ENCODE results near the gene NRIP1. TPM values are rescaled to one million over a fixed set of nuclear protein-coding genes. Genes with fewer than 3 reads are reported as not detected.

Gene NRIP1
- total and polyA plus RNA-seq, 2 donors (not counting 3 experiments of a cell fraction or from before 2014, with no cell fraction given): 2.8 to 24.0 TPM

DNA sequence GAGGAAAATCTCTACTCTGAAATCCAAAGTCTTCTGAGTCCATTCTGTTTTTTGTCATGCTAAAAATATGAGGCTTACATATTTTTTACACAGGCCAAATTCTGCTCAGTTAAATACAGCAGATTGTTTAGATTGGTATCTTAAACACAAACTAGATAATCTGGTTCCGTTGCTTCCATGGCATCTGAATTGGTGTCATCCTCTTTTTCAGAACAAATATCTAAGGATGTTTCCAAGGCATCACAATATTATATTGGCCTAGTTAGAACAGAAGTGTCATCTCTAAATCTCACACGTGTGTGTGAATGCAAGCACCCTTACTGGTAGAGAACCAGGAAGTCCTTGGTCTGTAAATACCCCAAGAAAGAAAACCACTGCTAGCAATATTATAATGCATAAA, 151.2 kb downstream of the NRIP1 start:
- dilution Hi-C loops (cut with MboI; ENCODE audit: extremely low pct_ligation_motif_present, low sequenced_read_pairs) (no loop called here), intact Hi-C loops (cut with micrococcal nuclease) (no loop called here)
- H3K36me3 ChIP-seq (ENCODE audit: control insufficient read depth in 2 of 2, extremely low read depth in 1 of 2, insufficient read depth in 2 of 2, low read length in 2 of 2): no peaks in the 10 kb centered on the region
- H3K9ac ChIP-seq (replicated peaks; ENCODE audit: extremely low read depth, insufficient read depth, low read length): no peak overlapping the region
- FAIRE-seq: no peak
- H3K9me1 ChIP-seq (replicated peaks; ENCODE audit: control insufficient read depth, extremely low read depth, insufficient read depth, low read length): no peaks in the 10 kb centered on the region
- no peaks in the 10 kb centered on the region for H4K20me1 ChIP-seq (replicated peaks; ENCODE audit: control insufficient read depth, extremely low read depth, insufficient read depth, low read length)
- TF ChIP-seq, protein P1, sequence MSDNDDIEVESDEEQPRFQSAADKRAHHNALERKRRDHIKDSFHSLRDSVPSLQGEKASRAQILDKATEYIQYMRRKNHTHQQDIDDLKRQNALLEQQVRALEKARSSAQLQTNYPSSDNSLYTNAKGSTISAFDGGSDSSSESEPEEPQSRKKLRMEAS (IDR thresholded peaks at IDR 0.05; ENCODE audit: insufficient read depth, insufficient read length): no peak
- ChIA-PET CTCF (no interaction called here), POLR2A (no interaction called here)
- H3K79me2 ChIP-seq (ENCODE audit: control insufficient read depth, insufficient read depth, low read length): no peaks in the 10 kb centered on the region
- no peaks in the 10 kb centered on the region for H3K4me1 ChIP-seq (ENCODE audit: control insufficient read depth, extremely low read depth, insufficient read depth, low read length)
- H3K27ac ChIP-seq (ENCODE audit: insufficient read depth, low read depth, low read length): no peak overlapping the region
- no peaks in the 10 kb centered on the region for H3K27me3 ChIP-seq (ENCODE audit: control insufficient read depth in 2 of 2, insufficient read depth in 2 of 2, low read length in 2 of 2)
- no TSS peak for BruUV-seq (replicated peaks)
- no peak for DNase-seq (ENCODE audit: low read depth, low spot score)
- no peak overlapping the region for H3K4me3 ChIP-seq (replicated peaks in 1 of 3; ENCODE audit: insufficient read depth in 1 of 3, low read depth in 1 of 3, low read length in 3 of 3)
- no peak overlapping the region for H3K4me2 ChIP-seq (ENCODE audit: insufficient read depth, low read length)
- H2AFZ ChIP-seq (ENCODE audit: low read depth, low read length): no peak overlapping the region
- H3K9me3 ChIP-seq (replicated peaks; ENCODE audit: control insufficient read depth, insufficient read depth, low read length): no peaks in the 10 kb centered on the region

DNA sequence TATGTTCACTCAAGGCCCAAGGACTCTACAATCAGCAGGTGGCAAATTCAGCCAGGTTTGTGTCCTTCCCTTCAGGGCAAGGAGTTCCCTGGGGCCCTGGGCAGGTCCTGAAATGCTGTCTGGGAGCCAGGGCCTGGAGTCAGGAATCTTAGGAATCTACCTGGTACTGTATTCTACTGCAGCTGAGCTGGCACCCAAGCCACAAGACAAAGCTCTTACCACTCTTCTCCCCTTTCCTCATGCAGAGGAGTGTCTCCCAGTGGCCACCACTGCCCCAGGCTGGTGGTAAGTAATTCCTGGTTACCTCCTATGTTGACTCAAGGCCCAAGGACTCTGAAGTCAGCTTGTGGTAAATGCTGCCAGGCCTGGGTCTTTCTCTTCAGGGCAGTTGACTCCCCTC, 153.4 kb downstream of the NRIP1 start:
- Histone ChIP-seq H3K27ac (ENCODE audit: insufficient read depth, low read depth, low read length) (no peak overlapping the region), H3K4me2 (ENCODE audit: insufficient read depth, low read length) (no peak overlapping the region), H3K79me2 (ENCODE audit: control insufficient read depth, insufficient read depth, low read length) (no peaks in the 10 kb centered on the region), H3K9me3 (replicated peaks; ENCODE audit: control insufficient read depth, insufficient read depth, low read length) (no peaks in the 10 kb centered on the region), H3K9me1 (replicated peaks; ENCODE audit: control insufficient read depth, extremely low read depth, insufficient read depth, low read length) (no peaks in the 10 kb centered on the region), H3K36me3 (ENCODE audit: control insufficient read depth in 2 of 2, extremely low read depth in 1 of 2, insufficient read depth in 2 of 2, low read length in 2 of 2) (no peaks in the 10 kb centered on the region), H3K4me1 (ENCODE audit: control insufficient read depth, extremely low read depth, insufficient read depth, low read length) (no peaks in the 10 kb centered on the region), H4K20me1 (replicated peaks; ENCODE audit: control insufficient read depth, extremely low read depth, insufficient read depth, low read length) (no peaks in the 10 kb centered on the region), H2AFZ (ENCODE audit: low read depth, low read length) (no peak overlapping the region), H3K27me3 (ENCODE audit: control insufficient read depth in 2 of 2, insufficient read depth in 2 of 2, low read length in 2 of 2) (no peaks in the 10 kb centered on the region), H3K9ac (replicated peaks; ENCODE audit: extremely low read depth, insufficient read depth, low read length) (no peak overlapping the region), H3K4me3 (replicated peaks in 1 of 3; ENCODE audit: insufficient read depth in 1 of 3, low read depth in 1 of 3, low read length in 3 of 3) (no peak overlapping the region)
- no peak for DNase-seq (ENCODE audit: low read depth, low spot score)
- TF ChIP-seq EZH2 (IDR thresholded peaks at IDR 0.05; ENCODE audit: borderline replicate concordance, low read depth, low read length, severe bottlenecking) (no peak), POLR2AphosphoS5 (IDR thresholded peaks at IDR 0.05; ENCODE audit: insufficient read depth, low read depth, low read length) (no peak), FOS (IDR thresholded peaks at IDR 0.05; ENCODE audit: borderline replicate concordance, insufficient read depth, low read length) (no peak), GATA2 (IDR thresholded peaks at IDR 0.05; ENCODE audit: insufficient read depth, insufficient read length, low read depth, low read length) (no peak), POLR2A (IDR thresholded peaks at IDR 0.05; ENCODE audit: low read depth, low read length) (no peak), MYC (IDR thresholded peaks at IDR 0.05; ENCODE audit: low read depth, low read length) (no peak), JUN (IDR thresholded peaks at IDR 0.05; ENCODE audit: borderline replicate concordance, insufficient read depth, insufficient read length, low read depth) (no peak)
- TF ChIP-seq, protein P2, sequence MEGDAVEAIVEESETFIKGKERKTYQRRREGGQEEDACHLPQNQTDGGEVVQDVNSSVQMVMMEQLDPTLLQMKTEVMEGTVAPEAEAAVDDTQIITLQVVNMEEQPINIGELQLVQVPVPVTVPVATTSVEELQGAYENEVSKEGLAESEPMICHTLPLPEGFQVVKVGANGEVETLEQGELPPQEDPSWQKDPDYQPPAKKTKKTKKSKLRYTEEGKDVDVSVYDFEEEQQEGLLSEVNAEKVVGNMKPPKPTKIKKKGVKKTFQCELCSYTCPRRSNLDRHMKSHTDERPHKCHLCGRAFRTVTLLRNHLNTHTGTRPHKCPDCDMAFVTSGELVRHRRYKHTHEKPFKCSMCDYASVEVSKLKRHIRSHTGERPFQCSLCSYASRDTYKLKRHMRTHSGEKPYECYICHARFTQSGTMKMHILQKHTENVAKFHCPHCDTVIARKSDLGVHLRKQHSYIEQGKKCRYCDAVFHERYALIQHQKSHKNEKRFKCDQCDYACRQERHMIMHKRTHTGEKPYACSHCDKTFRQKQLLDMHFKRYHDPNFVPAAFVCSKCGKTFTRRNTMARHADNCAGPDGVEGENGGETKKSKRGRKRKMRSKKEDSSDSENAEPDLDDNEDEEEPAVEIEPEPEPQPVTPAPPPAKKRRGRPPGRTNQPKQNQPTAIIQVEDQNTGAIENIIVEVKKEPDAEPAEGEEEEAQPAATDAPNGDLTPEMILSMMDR (IDR thresholded peaks at IDR 0.05; ENCODE audit: extremely low read depth in 1 of 2, insufficient read depth in 1 of 2, low read depth in 1 of 2, low read length in 2 of 2): no peak
- TF ChIP-seq, protein P1 (IDR thresholded peaks at IDR 0.05; ENCODE audit: insufficient read depth, insufficient read length): no peak
- ChIA-PET CTCF (no interaction called here), POLR2A (no interaction called here)
- BruUV-seq (replicated peaks): no TSS peak
- no peak for FAIRE-seq
- dilution Hi-C loops (cut with MboI; ENCODE audit: extremely low pct_ligation_motif_present, low sequenced_read_pairs): no loop called here
- intact Hi-C loops (cut with micrococcal nuclease): no loop called here

Data from endothelial cell of umbilical vein (primary cell).